ENCODE measurements around the gene KLHL30. TPM values are rescaled to one million over a fixed set of nuclear protein-coding genes. Genes with fewer than 3 reads are reported as not detected.

The KLHL30 gene
- polyA plus RNA-seq, 2 donors = 0.21 to 0.24 TPM

DNA sequence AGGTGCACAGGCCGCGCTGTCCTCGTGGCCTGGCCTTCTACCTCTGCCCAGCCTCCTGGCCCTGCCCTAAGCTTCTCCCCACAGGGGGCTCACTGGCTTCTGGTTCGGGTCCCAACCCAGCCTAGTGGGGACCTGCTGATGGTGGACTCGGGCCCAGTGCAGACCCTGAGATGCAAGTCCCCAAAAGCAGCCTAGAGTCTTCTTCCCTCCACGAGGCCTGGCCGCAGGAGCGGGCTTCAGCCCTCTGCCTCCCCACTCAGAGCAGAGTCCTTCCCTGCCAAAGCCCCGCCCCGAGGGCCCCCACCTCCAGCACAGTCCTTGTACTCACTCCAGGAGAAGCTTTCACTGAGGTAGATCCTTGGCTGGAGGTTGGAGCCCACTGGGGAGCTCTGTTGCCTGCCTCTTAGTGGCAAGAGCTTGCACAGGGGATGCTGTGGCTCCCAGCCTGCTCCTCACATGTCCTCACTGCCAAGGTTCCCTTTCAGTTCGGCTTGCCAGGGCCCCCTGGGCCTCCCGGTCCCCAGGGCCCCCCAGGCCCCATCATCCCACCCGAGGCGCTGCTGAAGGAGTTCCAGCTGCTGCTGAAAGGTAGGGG is 23.9 kb downstream of the KLHL30 start:
- Histone ChIP-seq H3K27ac (ENCODE audit: low read depth in 2 of 2, low read length in 1 of 2) (no peak overlapping the region), H3K27me3 (ENCODE audit: control insufficient read depth in 1 of 2, insufficient read depth in 2 of 2, low read length in 2 of 2) (no peaks in the 10 kb centered on the region)
- WGBS, 2 donors = 80 to 82% methylated on average over 14 of the region's 14 CpGs

DNA sequence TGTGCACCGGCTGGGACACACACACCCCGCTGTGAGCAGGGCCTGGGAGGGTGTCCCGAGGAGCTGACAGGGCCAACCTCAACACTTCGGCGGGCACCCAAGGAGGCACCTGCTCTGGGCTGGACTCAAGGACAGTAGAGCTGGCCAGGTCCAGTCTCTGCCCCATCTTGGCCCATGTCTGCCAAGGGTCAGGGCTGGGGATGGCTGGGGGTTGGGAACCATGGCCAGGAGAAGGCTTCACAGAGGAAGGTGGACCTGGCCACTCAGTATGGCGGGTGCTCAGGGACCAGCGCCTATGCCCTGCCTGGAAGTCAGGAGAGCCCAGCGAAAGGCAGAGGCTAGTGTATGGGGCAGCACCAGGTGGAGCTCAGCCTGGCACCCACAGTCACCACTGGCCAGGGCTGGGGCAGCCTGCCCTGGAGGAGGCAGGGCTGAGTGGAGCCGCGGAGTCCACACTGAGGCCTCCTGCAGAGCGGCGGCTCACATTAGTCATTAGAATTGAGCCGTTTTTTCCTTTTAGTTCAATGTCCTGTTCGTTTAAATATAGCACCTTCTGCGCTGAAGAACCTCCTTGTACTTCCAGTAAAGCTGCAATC is 24.5 kb downstream of the KLHL30 start:
- Histone ChIP-seq H3K27ac (ENCODE audit: low read depth in 2 of 2, low read length in 1 of 2) (no peak overlapping the region), H3K4me3 (ENCODE audit: low read depth in 1 of 2, low read length in 2 of 2) (no peak overlapping the region), H3K36me3 (ENCODE audit: control insufficient read depth in 2 of 2, insufficient read depth in 2 of 2, low read length in 1 of 2) (peaks cover 0 to 5% of the 10 kb centered on the region in 2 donors), H3K4me1 (ENCODE audit: control insufficient read depth in 2 of 2, insufficient read depth in 2 of 2, low read length in 1 of 2) (peaks cover 6 to 9% of the 10 kb centered on the region in 2 donors), H3K27me3 (ENCODE audit: control insufficient read depth in 1 of 2, insufficient read depth in 2 of 2, low read length in 2 of 2) (no peaks in the 10 kb centered on the region), H3K9me3 (ENCODE audit: control insufficient read depth in 2 of 2, insufficient read depth in 1 of 2, low read depth in 1 of 2, low read length in 1 of 2) (no peaks in the 10 kb centered on the region)
- 70 to 71% methylated on average over 15 of the region's 15 CpGs for WGBS, 2 donors

More for the DNA sequence above, 23.9 kb downstream of the KLHL30 start:
- Histone ChIP-seq H3K4me1 (ENCODE audit: control insufficient read depth in 2 of 2, insufficient read depth in 2 of 2, low read length in 1 of 2) (peaks cover 6 to 9% of the 10 kb centered on the region in 2 donors), H3K4me3 (ENCODE audit: low read depth in 1 of 2, low read length in 2 of 2) (no peak overlapping the region), H3K9me3 (ENCODE audit: control insufficient read depth in 2 of 2, insufficient read depth in 1 of 2, low read depth in 1 of 2, low read length in 1 of 2) (no peaks in the 10 kb centered on the region), H3K36me3 (ENCODE audit: control insufficient read depth in 2 of 2, insufficient read depth in 2 of 2, low read length in 1 of 2) (peaks cover 0 to 2% of the 10 kb centered on the region in 2 donors)

DNA sequence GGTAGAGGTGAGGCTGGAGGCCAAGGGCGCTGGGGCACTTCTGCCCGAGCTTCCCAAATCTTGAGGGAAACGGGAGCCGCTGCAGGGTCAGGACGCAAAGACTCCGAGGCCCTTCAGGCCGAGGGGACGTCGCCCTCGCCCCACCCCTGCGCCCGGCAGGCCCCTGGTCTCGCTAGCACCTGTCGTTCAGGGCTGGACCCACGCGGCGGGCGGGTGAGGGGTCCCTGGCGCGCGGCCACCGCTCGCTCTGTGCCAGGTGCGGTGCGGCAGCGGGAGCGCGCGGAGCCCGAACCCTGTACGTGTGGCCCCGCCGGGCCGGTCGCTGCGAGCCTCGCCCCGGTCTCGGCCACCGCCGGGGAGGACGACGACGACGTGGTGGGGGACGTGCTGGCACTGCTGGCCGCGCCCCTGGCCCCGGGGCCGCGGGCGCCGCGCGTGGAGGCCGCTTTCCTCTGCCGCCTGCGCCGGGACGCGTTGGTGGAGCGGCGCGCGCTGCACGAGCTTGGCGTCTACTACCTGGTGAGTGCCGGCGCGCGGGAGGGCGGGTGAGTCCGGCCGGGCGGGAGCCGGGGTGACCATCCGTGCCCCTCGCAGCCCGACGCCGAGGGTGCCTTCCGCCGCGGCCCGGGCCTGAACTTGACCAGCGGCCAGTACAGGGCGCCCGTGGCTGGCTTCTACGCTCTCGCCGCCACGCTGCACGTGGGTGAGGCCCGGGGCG is 25.2 kb downstream of the KLHL30 start:
- Histone ChIP-seq H3K4me1 (ENCODE audit: control insufficient read depth in 2 of 2, insufficient read depth in 2 of 2, low read length in 1 of 2) (peaks cover 6 to 9% of the 10 kb centered on the region in 2 donors), H3K36me3 (ENCODE audit: control insufficient read depth in 2 of 2, insufficient read depth in 2 of 2, low read length in 1 of 2) (peaks cover 0 to 5% of the 10 kb centered on the region in 2 donors), H3K4me3 (ENCODE audit: low read depth in 1 of 2, low read length in 2 of 2) (peak overlapping the region in 1 of 2 donors; percentile 16), H3K27me3 (ENCODE audit: control insufficient read depth in 1 of 2, insufficient read depth in 2 of 2, low read length in 2 of 2) (no peaks in the 10 kb centered on the region), H3K27ac (ENCODE audit: low read depth in 2 of 2, low read length in 1 of 2) (no peak overlapping the region), H3K9me3 (ENCODE audit: control insufficient read depth in 2 of 2, insufficient read depth in 1 of 2, low read depth in 1 of 2, low read length in 1 of 2) (no peaks in the 10 kb centered on the region)
- 5 to 6% methylated on average over 89 to 95 of the region's 95 CpGs for WGBS, 2 donors

DNA sequence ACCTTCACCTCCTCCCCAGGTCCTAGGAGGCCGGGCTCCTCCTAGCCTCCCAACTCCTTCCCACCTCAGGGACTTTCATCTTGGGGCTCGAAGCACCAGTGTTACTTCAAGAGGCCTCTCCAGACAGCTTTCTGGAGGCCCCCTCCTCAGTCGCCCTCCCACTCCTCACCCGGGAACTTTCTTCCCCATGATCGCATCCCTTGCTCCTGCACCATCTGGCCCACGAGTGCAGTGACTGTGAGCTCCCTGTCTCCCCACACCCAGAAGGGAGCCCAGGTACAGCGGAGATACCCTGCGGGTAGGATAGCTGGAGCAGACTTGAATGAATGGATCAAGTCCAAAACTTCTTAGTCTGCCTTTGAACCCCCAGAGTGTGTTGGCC is 26.4 kb downstream of the KLHL30 start:
- no peaks in the 10 kb centered on the region for H3K27me3 ChIP-seq (ENCODE audit: control insufficient read depth in 1 of 2, insufficient read depth in 2 of 2, low read length in 2 of 2)
- H3K4me1 ChIP-seq (ENCODE audit: control insufficient read depth in 2 of 2, insufficient read depth in 2 of 2, low read length in 1 of 2) = peaks cover 6 to 9% of the 10 kb centered on the region in 2 donors
- H3K36me3 ChIP-seq (ENCODE audit: control insufficient read depth in 2 of 2, insufficient read depth in 2 of 2, low read length in 1 of 2) = peaks cover 5 to 8% of the 10 kb centered on the region in 2 donors
- H3K9me3 ChIP-seq (ENCODE audit: control insufficient read depth in 2 of 2, insufficient read depth in 1 of 2, low read depth in 1 of 2, low read length in 1 of 2) = no peaks in the 10 kb centered on the region
- no peak overlapping the region for H3K27ac ChIP-seq (ENCODE audit: low read depth in 2 of 2, low read length in 1 of 2)
- 90 to 91% methylated on average over 8 of the region's 8 CpGs for WGBS, 2 donors
- no peak overlapping the region for H3K4me3 ChIP-seq (ENCODE audit: low read depth in 1 of 2, low read length in 2 of 2)

DNA sequence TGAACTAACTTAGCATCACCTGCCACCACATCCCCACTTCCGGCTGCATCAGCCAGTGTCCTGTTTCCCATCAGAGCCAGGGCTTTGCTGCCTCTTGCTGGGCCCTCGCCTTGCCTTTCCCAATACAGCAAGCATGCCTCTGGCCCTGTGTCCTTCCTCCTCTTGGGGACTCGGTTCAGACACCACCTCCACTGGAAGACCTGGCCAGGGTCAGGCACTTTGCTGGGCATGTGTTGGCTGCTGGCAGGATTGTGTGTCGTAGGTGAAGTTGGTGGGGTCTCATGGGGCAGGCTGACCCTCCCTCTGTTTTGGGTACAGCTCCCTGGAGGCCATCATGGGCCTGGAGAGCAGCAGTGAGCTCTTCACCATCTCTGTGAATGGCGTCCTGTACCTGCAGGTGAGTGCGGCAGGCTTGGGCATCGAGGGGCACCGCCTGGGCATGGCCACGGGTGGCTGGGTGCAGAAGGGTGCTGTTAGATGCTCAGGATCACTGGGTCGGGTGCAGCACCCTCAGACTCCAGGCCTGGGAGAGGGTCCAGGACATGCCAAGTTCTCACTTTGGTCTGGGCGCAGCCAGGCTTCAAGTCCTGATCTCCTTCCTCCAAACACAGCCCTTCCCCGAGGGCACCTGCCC is 26.9 kb downstream of the KLHL30 start:
- Histone ChIP-seq H3K27me3 (ENCODE audit: control insufficient read depth in 1 of 2, insufficient read depth in 2 of 2, low read length in 2 of 2) (no peaks in the 10 kb centered on the region), H3K9me3 (ENCODE audit: control insufficient read depth in 2 of 2, insufficient read depth in 1 of 2, low read depth in 1 of 2, low read length in 1 of 2) (no peaks in the 10 kb centered on the region), H3K4me3 (ENCODE audit: low read depth in 1 of 2, low read length in 2 of 2) (no peak overlapping the region), H3K4me1 (ENCODE audit: control insufficient read depth in 2 of 2, insufficient read depth in 2 of 2, low read length in 1 of 2) (peaks cover 9% of the 10 kb centered on the region in 2 donors), H3K27ac (ENCODE audit: low read depth in 2 of 2, low read length in 1 of 2) (no peak overlapping the region), H3K36me3 (ENCODE audit: control insufficient read depth in 2 of 2, insufficient read depth in 2 of 2, low read length in 1 of 2) (peaks cover 5 to 10% of the 10 kb centered on the region in 2 donors)
- 88 to 91% methylated on average over 12 of the region's 12 CpGs for WGBS, 2 donors

DNA sequence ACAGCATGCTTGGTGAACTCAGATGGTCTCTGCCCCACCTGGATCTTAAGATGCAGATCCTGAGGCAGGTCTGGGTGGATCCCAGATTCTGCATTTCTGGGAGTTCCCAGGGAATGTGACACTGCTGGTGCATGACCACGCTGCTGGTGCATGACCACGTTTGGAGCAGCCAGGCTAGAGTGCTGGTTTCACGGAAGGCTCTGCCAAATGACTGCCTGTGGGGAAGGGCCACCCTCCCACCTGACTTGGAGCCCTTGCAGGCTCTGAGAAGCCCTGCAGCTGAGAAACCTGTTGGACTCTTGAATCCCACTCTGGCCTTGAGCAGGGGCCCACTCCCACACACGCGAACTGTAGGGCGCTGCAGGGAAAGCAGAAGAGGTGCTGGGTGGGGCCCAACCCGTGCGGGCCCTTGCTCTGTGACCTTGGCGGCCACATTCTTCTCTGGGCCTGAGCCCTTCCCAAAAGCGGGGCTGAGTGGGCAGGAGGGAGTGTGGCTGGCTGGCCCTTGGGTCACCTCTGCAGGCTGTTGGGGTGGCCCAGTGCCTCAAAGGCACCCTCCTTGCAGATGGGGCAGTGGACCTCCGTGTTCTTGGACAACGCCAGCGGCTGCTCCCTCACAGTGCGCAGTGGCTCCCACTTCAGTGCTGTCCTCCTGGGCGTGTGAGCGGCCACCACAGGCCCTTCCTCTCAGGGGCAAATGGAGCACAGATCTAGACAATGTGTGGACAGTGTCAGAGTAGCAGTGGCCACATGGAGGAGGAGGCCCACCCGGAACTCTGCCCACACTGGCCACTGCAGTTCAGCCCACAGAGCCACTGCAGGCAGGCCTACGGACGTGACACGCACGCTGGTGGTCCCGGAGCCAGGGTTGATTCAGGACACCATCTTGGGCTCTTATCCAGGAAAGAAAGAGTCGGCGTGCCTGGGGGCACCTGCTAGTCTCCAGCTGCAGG is 28.2 kb downstream of the KLHL30 start:
- 76 to 81% methylated on average over 24 of the region's 24 CpGs for WGBS, 2 donors
- Histone ChIP-seq H3K27me3 (ENCODE audit: control insufficient read depth in 1 of 2, insufficient read depth in 2 of 2, low read length in 2 of 2) (no peaks in the 10 kb centered on the region), H3K36me3 (ENCODE audit: control insufficient read depth in 2 of 2, insufficient read depth in 2 of 2, low read length in 1 of 2) (peaks cover 5 to 15% of the 10 kb centered on the region in 2 donors), H3K4me1 (ENCODE audit: control insufficient read depth in 2 of 2, insufficient read depth in 2 of 2, low read length in 1 of 2) (peaks cover 9 to 10% of the 10 kb centered on the region in 2 donors), H3K27ac (ENCODE audit: low read depth in 2 of 2, low read length in 1 of 2) (no peak overlapping the region), H3K4me3 (ENCODE audit: low read depth in 1 of 2, low read length in 2 of 2) (no peak overlapping the region), H3K9me3 (ENCODE audit: control insufficient read depth in 2 of 2, insufficient read depth in 1 of 2, low read depth in 1 of 2, low read length in 1 of 2) (no peaks in the 10 kb centered on the region)

DNA sequence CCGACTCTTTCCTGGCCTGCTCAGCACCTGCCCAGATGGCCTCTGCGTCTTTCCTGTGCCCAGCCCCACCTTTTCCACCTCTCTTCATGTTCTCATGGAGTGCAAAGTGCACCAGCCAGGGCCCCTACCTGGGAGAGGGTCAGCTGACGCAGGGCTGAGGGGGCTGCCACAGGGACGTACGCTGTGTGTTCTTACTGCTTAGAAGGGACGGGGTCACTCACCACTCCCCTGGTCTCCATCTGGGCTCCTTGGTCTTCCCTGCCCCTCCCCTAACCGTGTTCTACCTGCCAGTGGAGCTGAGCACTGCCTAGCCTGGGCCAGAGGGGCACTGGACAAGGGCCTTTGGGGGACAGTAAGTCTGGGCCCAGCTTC is 28.9 kb downstream of the KLHL30 start:
- H3K4me3 ChIP-seq (ENCODE audit: low read depth in 1 of 2, low read length in 2 of 2) = no peak overlapping the region
- H3K27ac ChIP-seq (ENCODE audit: low read depth in 2 of 2, low read length in 1 of 2) = no peak overlapping the region
- peaks cover 5 to 20% of the 10 kb centered on the region in 2 donors for H3K36me3 ChIP-seq (ENCODE audit: control insufficient read depth in 2 of 2, insufficient read depth in 2 of 2, low read length in 1 of 2)
- peaks cover 9 to 10% of the 10 kb centered on the region in 2 donors for H3K4me1 ChIP-seq (ENCODE audit: control insufficient read depth in 2 of 2, insufficient read depth in 2 of 2, low read length in 1 of 2)
- H3K27me3 ChIP-seq (ENCODE audit: control insufficient read depth in 1 of 2, insufficient read depth in 2 of 2, low read length in 2 of 2) = no peaks in the 10 kb centered on the region
- WGBS, 2 donors = 87 to 90% methylated on average over 7 of the region's 7 CpGs
- H3K9me3 ChIP-seq (ENCODE audit: control insufficient read depth in 2 of 2, insufficient read depth in 1 of 2, low read depth in 1 of 2, low read length in 1 of 2) = no peaks in the 10 kb centered on the region

DNA sequence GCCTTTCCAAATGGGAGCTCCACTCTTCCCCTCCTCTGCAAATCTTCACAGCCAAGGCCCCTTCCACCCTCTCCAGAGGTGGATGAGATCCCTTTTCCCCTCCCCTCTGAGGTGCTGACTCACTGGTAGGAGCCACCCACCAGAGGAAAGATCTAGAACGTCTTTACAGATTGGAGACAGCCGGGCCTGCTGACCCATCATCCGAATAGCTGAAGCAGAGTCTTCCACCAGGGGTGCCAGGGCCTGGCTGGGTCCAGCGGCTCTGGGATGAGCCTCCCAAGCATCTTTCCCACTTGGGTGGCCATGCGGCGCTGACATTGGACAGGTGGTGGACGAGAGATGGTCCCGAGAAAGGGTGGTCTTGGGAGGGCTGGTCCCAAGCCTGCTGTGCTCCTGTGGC is 29.3 kb downstream of the KLHL30 start:
- 81 to 83% methylated on average over 8 of the region's 8 CpGs for WGBS, 2 donors
- Histone ChIP-seq H3K9me3 (ENCODE audit: control insufficient read depth in 2 of 2, insufficient read depth in 1 of 2, low read depth in 1 of 2, low read length in 1 of 2) (no peaks in the 10 kb centered on the region), H3K4me1 (ENCODE audit: control insufficient read depth in 2 of 2, insufficient read depth in 2 of 2, low read length in 1 of 2) (peaks cover 9 to 10% of the 10 kb centered on the region in 2 donors), H3K27me3 (ENCODE audit: control insufficient read depth in 1 of 2, insufficient read depth in 2 of 2, low read length in 2 of 2) (no peaks in the 10 kb centered on the region), H3K36me3 (ENCODE audit: control insufficient read depth in 2 of 2, insufficient read depth in 2 of 2, low read length in 1 of 2) (peaks cover 5 to 25% of the 10 kb centered on the region in 2 donors), H3K27ac (ENCODE audit: low read depth in 2 of 2, low read length in 1 of 2) (no peak overlapping the region), H3K4me3 (ENCODE audit: low read depth in 1 of 2, low read length in 2 of 2) (no peak overlapping the region)
